NB4 (cell line): ENCODE results near the gene HDAC4.

ENCODE experiments used
- POLR2A ChIP-seq: IDR thresholded peaks from 2 replicates; pipeline ENCODE4 v1.6.1; 2011; ENCODE audit warnings: mild to moderate bottlenecking; ENCODE audit not compliant: insufficient read length; ENCODE audit errors: extremely low read depth
- TF ChIP-seq, protein P1 (sequence below): IDR thresholded peaks from one replicate; pipeline ENCODE4 v1.5.1; 2012; ENCODE audit warnings: low read depth, low read length
- TF ChIP-seq, protein P2 (sequence below): IDR thresholded peaks from 2 replicates; pipeline ENCODE4 v1.6.1; 2011; ENCODE audit warnings: low read depth, low read length

DNA sequence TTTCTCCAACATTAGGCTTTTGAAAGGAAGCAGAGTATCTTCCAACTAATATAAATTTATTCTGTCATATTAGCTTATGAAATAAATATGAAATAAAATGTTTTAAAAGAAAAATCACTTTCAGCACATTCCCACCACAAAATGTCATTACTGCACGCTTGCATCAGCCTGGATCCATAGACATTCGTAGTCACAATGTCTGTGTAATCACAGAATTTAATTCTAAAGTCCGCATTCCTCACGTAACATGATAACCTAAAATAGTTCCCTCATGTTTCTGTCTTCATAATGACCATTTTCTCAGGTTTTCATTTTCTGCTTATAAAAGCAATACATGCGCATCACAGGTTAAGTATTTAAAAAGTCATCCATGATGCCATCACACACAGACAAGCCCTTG is 47.1 kb downstream of the HDAC4 start:
- TF ChIP-seq, protein P1, sequence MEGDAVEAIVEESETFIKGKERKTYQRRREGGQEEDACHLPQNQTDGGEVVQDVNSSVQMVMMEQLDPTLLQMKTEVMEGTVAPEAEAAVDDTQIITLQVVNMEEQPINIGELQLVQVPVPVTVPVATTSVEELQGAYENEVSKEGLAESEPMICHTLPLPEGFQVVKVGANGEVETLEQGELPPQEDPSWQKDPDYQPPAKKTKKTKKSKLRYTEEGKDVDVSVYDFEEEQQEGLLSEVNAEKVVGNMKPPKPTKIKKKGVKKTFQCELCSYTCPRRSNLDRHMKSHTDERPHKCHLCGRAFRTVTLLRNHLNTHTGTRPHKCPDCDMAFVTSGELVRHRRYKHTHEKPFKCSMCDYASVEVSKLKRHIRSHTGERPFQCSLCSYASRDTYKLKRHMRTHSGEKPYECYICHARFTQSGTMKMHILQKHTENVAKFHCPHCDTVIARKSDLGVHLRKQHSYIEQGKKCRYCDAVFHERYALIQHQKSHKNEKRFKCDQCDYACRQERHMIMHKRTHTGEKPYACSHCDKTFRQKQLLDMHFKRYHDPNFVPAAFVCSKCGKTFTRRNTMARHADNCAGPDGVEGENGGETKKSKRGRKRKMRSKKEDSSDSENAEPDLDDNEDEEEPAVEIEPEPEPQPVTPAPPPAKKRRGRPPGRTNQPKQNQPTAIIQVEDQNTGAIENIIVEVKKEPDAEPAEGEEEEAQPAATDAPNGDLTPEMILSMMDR = no peak
- TF ChIP-seq POLR2A = no peak
- TF ChIP-seq, protein P2, sequence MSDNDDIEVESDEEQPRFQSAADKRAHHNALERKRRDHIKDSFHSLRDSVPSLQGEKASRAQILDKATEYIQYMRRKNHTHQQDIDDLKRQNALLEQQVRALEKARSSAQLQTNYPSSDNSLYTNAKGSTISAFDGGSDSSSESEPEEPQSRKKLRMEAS = no peak
